Esophagus muscularis mucosa (tissue), 4 donors: ENCODE measurements around the gene ZNF57. TPM values are rescaled to one million over a fixed set of nuclear protein-coding genes. Genes with fewer than 3 reads are reported as not detected.
A peak's percentile ranks its signal among the peaks of the same experiment; 100 is the strongest.

ENCODE experiments used
- DNase-seq: peaks from one replicate; pipeline ENCODE4 v3.0.0-alpha.2; 2017; ENCODE audit errors: extremely low spot score
- H3K27ac ChIP-seq, 4 donors: fragments of 200-600 bp; sonication (generic); replicated peaks in 1 of 4; 1 replicate in 3 of 4; 2 replicates in 1 of 4; pipeline ENCODE4 v1.5.1; 2016 to 2019; ENCODE audit warnings: mild to moderate bottlenecking in 1 of 4
- H3K27me3 ChIP-seq, 4 donors: fragments of 200-600 bp; sonication (generic); one replicate each; pipeline versions ENCODE4 v1.5.1 to v1.6.0; 2016 to 2019
- H3K36me3 ChIP-seq, 4 donors: fragments of 200-600 bp; sonication (generic); one replicate each; pipeline ENCODE4 v1.5.1; 2016 to 2019
- H3K4me1 ChIP-seq, 4 donors: fragments of 200-600 bp; sonication (generic); one replicate each; pipeline ENCODE4 v1.5.1; 2016 to 2019
- H3K4me3 ChIP-seq, 4 donors: fragments of 200-600 bp; sonication (generic); 1 replicate in 2 of 4; 2 replicates in 2 of 4; pipeline ENCODE4 v1.5.1; 2016 to 2019; ENCODE audit warnings: mild to moderate bottlenecking in 4 of 4, moderate library complexity in 1 of 4
- H3K9me3 ChIP-seq, 4 donors: fragments of 200-600 bp; sonication (generic); 1 replicate in 3 of 4; 2 replicates in 1 of 4; pipeline ENCODE4 v1.5.1; 2016 to 2019
- EP300 ChIP-seq: sonication (generic); formaldehyde crosslinking; IDR thresholded peaks from one replicate; pipeline ENCODE4 v1.6.1; 2017; ENCODE audit warnings: antibody characterized with exemption
- POLR2A ChIP-seq: fragments of 450-650 bp; IDR thresholded peaks from one replicate; pipeline ENCODE4 v1.6.1; 2017; ENCODE audit warnings: antibody characterized with exemption, moderate library complexity, mild to moderate bottlenecking, low read depth
- POLR2AphosphoS5 ChIP-seq, 2 donors: sonication (generic); formaldehyde crosslinking; IDR thresholded peaks; one replicate each; pipeline ENCODE4 v1.6.1; 2017; ENCODE audit warnings: antibody characterized with exemption in 2 of 2
- WGBS: methylation state at CpG from one replicate; pipeline ENCODE4 v1.1.5; 2018; 5-methylcytosine and 5-hydroxymethylcytosine counted together
- intact Hi-C: fragments of 100-400 bp; cut with DNase I; formaldehyde crosslinking; loops from one replicate; pipeline ENCODE4 v1.15.1; 2023
- total RNA-seq, 4 donors: library from RNA; depleted of rRNA; stranded (reverse); fragments of >200 nt; gene quantifications; one replicate each; pipeline versions ENCODE4 v1.1.0 to v1.2.1, GENCODE V29; 2016
- TF ChIP-seq, protein P1 (sequence below), 3 experiments: fragments of 200-600 bp in 2 of 3; fragments of 450-650 bp in 1 of 3; sonication (generic) in 2 of 3; IDR thresholded peaks; one replicate each; pipeline ENCODE4 v1.5.1; 2017 to 2019; ENCODE audit warnings: antibody characterized with exemption in 3 of 3, mild to moderate bottlenecking in 2 of 3, moderate library complexity in 1 of 3

Gene ZNF57
- total RNA-seq, 4 donors from 2014 or later: 2.2 to 3.6 (median 2.3) TPM

DNA sequence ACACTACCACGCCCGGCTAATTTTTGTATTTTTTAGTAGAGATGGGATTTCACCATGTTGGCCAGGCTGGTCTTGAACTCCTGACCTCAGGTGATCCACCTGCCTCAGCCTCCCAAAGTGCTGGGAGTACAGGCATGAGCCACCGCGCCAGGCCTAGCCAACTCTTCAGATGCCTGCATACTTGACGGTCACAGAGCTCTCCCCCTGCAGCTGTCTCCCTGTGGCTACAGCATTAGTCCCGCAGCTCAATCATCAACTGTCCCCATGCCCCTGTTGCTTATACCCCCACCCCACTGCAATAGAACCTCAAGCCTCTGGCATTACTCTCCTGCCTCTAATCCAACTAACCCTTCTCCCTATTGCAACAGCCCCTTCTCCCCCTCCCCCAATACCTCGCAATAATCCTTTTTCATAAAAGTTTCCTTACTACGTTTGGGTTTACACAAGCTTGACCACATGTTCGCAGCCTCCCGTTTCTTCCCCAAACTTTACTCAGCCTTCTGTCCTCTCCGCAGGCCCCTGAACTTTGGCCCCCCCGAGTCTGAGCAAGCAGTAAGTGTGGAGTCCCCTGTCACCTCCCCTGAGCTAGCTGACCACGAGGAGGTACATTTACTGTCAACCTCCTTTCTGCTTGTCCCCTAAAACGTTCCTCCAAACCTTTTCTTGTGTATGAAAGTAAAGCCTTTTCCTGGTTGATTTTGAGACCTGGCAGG lies 42.4 kb downstream of the ZNF57 start:
- no peaks in the 10 kb centered on the region for H3K9me3 ChIP-seq
- TF ChIP-seq EP300 (no peak), POLR2A (no peak), POLR2AphosphoS5 (IDR thresholded peaks at IDR 0.05) (no peak)
- TF ChIP-seq, protein P1, sequence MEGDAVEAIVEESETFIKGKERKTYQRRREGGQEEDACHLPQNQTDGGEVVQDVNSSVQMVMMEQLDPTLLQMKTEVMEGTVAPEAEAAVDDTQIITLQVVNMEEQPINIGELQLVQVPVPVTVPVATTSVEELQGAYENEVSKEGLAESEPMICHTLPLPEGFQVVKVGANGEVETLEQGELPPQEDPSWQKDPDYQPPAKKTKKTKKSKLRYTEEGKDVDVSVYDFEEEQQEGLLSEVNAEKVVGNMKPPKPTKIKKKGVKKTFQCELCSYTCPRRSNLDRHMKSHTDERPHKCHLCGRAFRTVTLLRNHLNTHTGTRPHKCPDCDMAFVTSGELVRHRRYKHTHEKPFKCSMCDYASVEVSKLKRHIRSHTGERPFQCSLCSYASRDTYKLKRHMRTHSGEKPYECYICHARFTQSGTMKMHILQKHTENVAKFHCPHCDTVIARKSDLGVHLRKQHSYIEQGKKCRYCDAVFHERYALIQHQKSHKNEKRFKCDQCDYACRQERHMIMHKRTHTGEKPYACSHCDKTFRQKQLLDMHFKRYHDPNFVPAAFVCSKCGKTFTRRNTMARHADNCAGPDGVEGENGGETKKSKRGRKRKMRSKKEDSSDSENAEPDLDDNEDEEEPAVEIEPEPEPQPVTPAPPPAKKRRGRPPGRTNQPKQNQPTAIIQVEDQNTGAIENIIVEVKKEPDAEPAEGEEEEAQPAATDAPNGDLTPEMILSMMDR (IDR thresholded peaks at IDR 0.05): no peak
- no peak for DNase-seq
- no peaks in the 10 kb centered on the region for H3K27me3 ChIP-seq
- no peak overlapping the region for H3K4me3 ChIP-seq
- H3K36me3 ChIP-seq: peaks cover 0 to 16% (median 9%) of the 10 kb centered on the region in 4 donors
- intact Hi-C loops: loop anchor here (5.0 kb wide), 1 partner anchor 41 kb away; the partner anchor contains the start of gene ZNF57
- no peak overlapping the region for H3K27ac ChIP-seq
- H3K4me1 ChIP-seq: peaks cover 12 to 19% (median 18%) of the 10 kb centered on the region in 4 donors
- WGBS: 83% methylated on average over 14 of the region's 14 CpGs

DNA sequence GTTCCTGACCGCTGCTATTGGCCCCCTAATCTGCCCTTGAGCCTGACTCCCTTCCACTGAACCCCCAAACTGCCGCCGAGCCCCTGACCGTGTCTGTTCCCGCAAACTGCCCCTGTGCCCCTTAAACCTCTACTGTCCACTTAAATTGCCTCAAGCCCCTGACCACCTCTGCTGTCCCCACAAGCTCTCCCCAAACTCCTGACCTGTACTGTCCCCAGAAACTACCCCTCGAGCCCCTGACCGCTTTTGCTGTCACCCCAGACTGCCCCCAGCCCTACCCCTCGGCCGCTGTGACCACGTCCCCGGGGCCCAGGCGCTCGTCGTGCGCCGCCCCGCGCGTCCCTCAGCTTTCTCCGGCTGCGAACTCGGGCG lies 43.7 kb downstream of the ZNF57 start:
- intact Hi-C loops: loop anchor here (5.0 kb wide), 1 partner anchor 42 kb away; the partner anchor contains the start of gene ZNF57
- Histone ChIP-seq H3K27me3 (no peaks in the 10 kb centered on the region), H3K27ac (peak overlapping the region; percentile 82 to 96 (median 92)), H3K4me3 (peak overlapping the region; percentile 83 to 95 (median 88)), H3K9me3 (no peaks in the 10 kb centered on the region), H3K4me1 (peaks cover 22 to 29% (median 24%) of the 10 kb centered on the region in 4 donors), H3K36me3 (peaks cover 0 to 5% (median 2%) of the 10 kb centered on the region in 4 donors)
- WGBS: 5% methylated on average over 20 of the region's 23 CpGs
- DNase-seq: no peak
- TF ChIP-seq, protein P1 (IDR thresholded peaks at IDR 0.05): no peak
- TF ChIP-seq POLR2A (no peak), POLR2AphosphoS5 (IDR thresholded peaks at IDR 0.05) (no peak), EP300 (no peak)

DNA sequence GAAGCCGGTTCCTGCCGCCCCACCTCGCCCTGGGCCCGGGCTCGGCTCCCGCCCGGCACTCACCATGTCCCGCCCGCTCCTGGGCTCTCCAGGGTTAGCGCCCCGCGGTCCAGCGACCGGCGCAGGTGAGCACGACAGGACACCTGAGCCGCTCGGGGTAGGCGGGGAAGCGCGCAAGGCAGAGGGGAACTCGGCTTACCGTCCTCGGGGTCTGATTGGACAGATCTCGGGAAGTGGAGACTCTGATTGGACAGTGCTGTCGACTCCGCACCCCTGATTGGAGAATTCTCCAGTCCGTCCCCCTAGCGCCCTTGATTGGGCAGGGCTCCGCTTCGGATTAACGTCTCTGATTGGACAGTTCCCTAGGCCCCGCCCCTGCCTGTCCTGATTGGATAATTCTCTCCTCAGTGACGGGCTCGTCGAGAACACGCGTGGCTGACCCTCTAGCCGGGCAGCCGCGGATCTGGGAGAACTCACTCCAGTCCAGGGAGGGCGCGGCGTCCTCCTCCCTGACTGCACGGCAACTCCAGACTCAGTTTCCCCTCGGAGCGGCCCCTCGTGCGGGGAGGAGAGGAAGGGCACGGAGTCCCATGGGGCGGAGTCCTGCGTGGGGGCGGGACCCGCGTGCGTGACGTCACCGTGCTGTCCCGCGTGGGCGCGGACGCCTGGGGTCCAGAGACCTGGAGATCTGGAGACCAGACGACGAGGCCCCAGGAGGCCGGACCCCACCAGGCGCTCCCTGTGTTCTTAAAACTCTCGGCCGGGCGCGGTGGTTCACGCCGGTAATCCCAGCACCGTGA lies 44.2 kb downstream of the ZNF57 start, which contains the start of gene ZNF77:
Gene ZNF77, minus strand, starts transcription at position 197 of the 800 bp plus-strand sequence. Its CDS starts 131 bp downstream, at position 66.
- Histone ChIP-seq H3K4me3 (peak within 1 kb of the TSS; percentile 83 to 95 (median 88)), H3K27ac (peak within 1 kb of the TSS; percentile 82 to 96 (median 92)), H3K36me3 (no peaks in the 10 kb centered on the region), H3K4me1 (peaks cover 25 to 35% (median 30%) of the 10 kb centered on the region in 4 donors), H3K9me3 (no peaks in the 10 kb centered on the region), H3K27me3 (no peaks in the 10 kb centered on the region)
- intact Hi-C loops: loop anchor here (5.0 kb wide), 1 partner anchor 43 kb away; the partner anchor contains the start of gene ZNF57
- DNase-seq: peak; percentile 100
- whole genome bisulfite sequencing: 0% methylated on average over 9 of the region's 74 CpGs
- TF ChIP-seq POLR2A: no peak
- TF ChIP-seq, protein P1 (IDR thresholded peaks at IDR 0.05): peak in 2 of 3 experiments; percentile 21 to 36
- peak; percentile 75 to 87 for TF ChIP-seq POLR2AphosphoS5 (IDR thresholded peaks at IDR 0.05)
- TF ChIP-seq EP300: no peak

DNA sequence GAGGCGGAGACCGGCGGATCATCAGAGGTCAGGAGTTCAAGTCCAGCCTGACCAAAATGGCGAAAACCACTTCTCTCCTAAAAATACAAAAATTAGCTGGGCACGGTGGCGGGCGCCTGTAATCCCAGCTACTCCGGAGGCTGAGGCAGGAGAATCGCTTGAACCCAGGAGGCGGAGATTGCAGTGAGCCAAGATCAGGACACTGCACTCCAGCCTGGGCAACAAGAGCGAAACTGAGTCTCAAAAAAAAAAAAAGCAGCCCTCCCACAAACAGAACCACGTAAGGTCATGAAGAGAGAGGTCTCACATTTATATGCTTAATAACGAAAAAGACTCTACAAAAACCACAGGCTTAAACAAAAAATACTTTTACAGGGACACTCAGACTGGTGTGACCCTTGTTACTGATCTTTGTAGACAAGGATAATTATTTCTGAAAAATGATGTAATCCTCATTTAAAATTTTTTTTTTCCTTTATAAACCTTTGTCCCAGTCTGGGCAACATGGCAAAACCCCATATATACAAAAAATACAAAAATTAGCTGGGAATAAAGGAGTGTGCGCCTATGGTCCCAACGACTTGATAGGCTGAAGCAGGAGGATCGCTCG lies 45.0 kb downstream of the ZNF57 start:
- WGBS: 42% methylated on average over 17 of the region's 17 CpGs
- intact Hi-C loops: no loop called here

More for the DNA sequence above, 45.0 kb downstream of the ZNF57 start:
- H3K27me3 ChIP-seq: no peaks in the 10 kb centered on the region
- H3K4me1 ChIP-seq: peaks cover 25 to 35% (median 31%) of the 10 kb centered on the region in 4 donors
- no peaks in the 10 kb centered on the region for H3K9me3 ChIP-seq
- H3K36me3 ChIP-seq: no peaks in the 10 kb centered on the region
- TF ChIP-seq POLR2AphosphoS5 (IDR thresholded peaks at IDR 0.05) (no peak), POLR2A (no peak), EP300 (no peak)
- TF ChIP-seq, protein P1 (IDR thresholded peaks at IDR 0.05): no peak
- H3K27ac ChIP-seq: peak overlapping the region; percentile 82 to 96 (median 92)
- peak overlapping the region; percentile 83 to 95 (median 88) for H3K4me3 ChIP-seq
- DNase-seq: no peak
